A673 (cell line): ENCODE data around the gene CCNY. TPM values are rescaled to one million over a fixed set of nuclear protein-coding genes. Genes with fewer than 3 reads are reported as not detected.

Experiments used
- BruUV-seq: library from RNA; stranded (reverse); fragments of 400-500 nt; replicated peaks from 2 replicates; lab custom pipeline; 2021; lab: Mats Ljungman, UMichigan
- CTCF ChIA-PET: fragments of 300-600 bp; sonication (Branson Sonifier 250); formaldehyde crosslinking; loops from one replicate; lab custom pipeline; 2022; ENCODE audit warnings: antibody characterized with exemption; lab: Charles Lee
- POLR2A ChIA-PET: fragments of 300-600 bp; sonication (Branson Sonifier 250); formaldehyde crosslinking; loops from one replicate; lab custom pipeline; 2022; ENCODE audit warnings: antibody characterized with exemption; ENCODE audit not compliant: low non-redundant PET; lab: Charles Lee
- DNase-seq: peaks from one replicate; pipeline ENCODE4 v3.0.0-alpha.2; 2015; ENCODE audit warnings: low spot score
- H3K27ac ChIP-seq: fragments of 200-600 bp; sonication (generic); 2 replicates; pipeline ENCODE4 v1.5.1; 2016; ENCODE audit warnings: mixed run types, low read depth, mild to moderate bottlenecking, mixed read lengths, antibody characterized with exemption, low read length; ENCODE audit not compliant: poor library complexity, severe bottlenecking
- H3K27me3 ChIP-seq: fragments of 200-600 bp; sonication (generic); replicated peaks from 2 replicates; pipeline ENCODE4 v1.6.1; 2017; ENCODE audit warnings: mixed run types, low read depth, mild to moderate bottlenecking, mixed read lengths, antibody characterized with exemption, low read length; ENCODE audit not compliant: insufficient read depth, poor library complexity
- H3K36me3 ChIP-seq: fragments of 200-600 bp; sonication (generic); 2 replicates; pipeline ENCODE4 v1.6.1; 2016; ENCODE audit warnings: mixed run types, mild to moderate bottlenecking, mixed read lengths, antibody characterized with exemption, low read length; ENCODE audit not compliant: insufficient read depth, poor library complexity, severe bottlenecking
- H3K4me1 ChIP-seq: fragments of 200-600 bp; sonication (generic); 2 replicates; pipeline ENCODE4 v1.6.1; 2017; ENCODE audit warnings: mixed run types, mild to moderate bottlenecking, mixed read lengths, antibody characterized with exemption, low read length; ENCODE audit not compliant: insufficient read depth, poor library complexity, severe bottlenecking
- H3K4me3 ChIP-seq: fragments of 200-600 bp; sonication (generic); 2 replicates; pipeline ENCODE4 v1.5.1; 2016; ENCODE audit warnings: low read depth, mixed run types, mild to moderate bottlenecking, mixed read lengths, low read length; ENCODE audit not compliant: poor library complexity, severe bottlenecking
- H3K9me3 ChIP-seq: fragments of 200-600 bp; sonication (generic); 2 replicates; pipeline ENCODE4 v1.6.1; 2016; ENCODE audit warnings: mixed run types, low read depth, mild to moderate bottlenecking, mixed read lengths, antibody characterized with exemption, low read length; ENCODE audit not compliant: poor library complexity, severe bottlenecking
- EZH2 ChIP-seq: fragments of 200-600 bp; sonication (generic); IDR thresholded peaks from 2 replicates; pipeline ENCODE4 v1.6.1; 2017; ENCODE audit warnings: borderline replicate concordance, low read depth, mild to moderate bottlenecking, mixed read lengths, antibody characterized with exemption, low read length; ENCODE audit not compliant: poor library complexity, severe bottlenecking
- intact Hi-C: fragments of 100-400 bp; cut with micrococcal nuclease; formaldehyde crosslinking; loops from one replicate; pipeline ENCODE4 v1.10.0; 2022; ENCODE audit not compliant: unreplicated experiment
- total RNA-seq: library from RNA; stranded (reverse); gene quantifications from 2 replicates; pipeline ENCODE4 v1.2.3, GENCODE V29; 2021
- TF ChIP-seq, protein P1 (sequence below): fragments of 300-800, 200-600 bp; sonication (generic); conservative IDR thresholded peaks from 2 replicates; pipeline ENCODE4 v1.5.1; 2017; ENCODE audit warnings: low read depth, mild to moderate bottlenecking, antibody characterized with exemption, low read length, moderate library complexity, mixed read lengths

The CCNY gene
- total RNA-seq, 1 experiment from 2014 or later, result 84.8 TPM

DNA sequence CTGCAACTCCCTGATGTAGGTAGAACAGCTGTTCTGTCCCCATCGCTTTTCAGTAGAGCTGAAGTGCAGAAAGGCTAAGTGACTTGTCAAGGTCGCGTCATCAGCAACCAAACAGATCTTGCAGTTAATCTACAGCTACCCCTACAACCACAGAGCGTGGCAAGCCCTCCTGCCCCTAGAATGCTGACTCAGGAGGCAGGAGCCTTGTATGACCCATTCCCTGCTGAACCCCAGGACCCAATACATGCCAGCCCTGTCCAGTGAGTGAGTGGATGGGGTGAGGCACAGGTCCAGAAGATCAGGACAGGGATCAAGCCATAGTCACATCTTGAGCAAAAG lies 242.3 kb downstream of the CCNY start:
- no TSS peak for BruUV-seq
- TF ChIP-seq, protein P1, sequence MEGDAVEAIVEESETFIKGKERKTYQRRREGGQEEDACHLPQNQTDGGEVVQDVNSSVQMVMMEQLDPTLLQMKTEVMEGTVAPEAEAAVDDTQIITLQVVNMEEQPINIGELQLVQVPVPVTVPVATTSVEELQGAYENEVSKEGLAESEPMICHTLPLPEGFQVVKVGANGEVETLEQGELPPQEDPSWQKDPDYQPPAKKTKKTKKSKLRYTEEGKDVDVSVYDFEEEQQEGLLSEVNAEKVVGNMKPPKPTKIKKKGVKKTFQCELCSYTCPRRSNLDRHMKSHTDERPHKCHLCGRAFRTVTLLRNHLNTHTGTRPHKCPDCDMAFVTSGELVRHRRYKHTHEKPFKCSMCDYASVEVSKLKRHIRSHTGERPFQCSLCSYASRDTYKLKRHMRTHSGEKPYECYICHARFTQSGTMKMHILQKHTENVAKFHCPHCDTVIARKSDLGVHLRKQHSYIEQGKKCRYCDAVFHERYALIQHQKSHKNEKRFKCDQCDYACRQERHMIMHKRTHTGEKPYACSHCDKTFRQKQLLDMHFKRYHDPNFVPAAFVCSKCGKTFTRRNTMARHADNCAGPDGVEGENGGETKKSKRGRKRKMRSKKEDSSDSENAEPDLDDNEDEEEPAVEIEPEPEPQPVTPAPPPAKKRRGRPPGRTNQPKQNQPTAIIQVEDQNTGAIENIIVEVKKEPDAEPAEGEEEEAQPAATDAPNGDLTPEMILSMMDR, result no peak
- TF ChIP-seq EZH2, result no peak
- Histone ChIP-seq H3K9me3 (no peaks in the 10 kb centered on the region), H3K27ac (no peak overlapping the region), H3K4me1 (no peaks in the 10 kb centered on the region), H3K4me3 (no peak overlapping the region), H3K36me3 (no peaks in the 10 kb centered on the region), H3K27me3 (no peaks in the 10 kb centered on the region)
- ChIA-PET POLR2A (no interaction called here), CTCF (no interaction called here)
- no peak for DNase-seq
- intact Hi-C loops, result no loop called here

DNA sequence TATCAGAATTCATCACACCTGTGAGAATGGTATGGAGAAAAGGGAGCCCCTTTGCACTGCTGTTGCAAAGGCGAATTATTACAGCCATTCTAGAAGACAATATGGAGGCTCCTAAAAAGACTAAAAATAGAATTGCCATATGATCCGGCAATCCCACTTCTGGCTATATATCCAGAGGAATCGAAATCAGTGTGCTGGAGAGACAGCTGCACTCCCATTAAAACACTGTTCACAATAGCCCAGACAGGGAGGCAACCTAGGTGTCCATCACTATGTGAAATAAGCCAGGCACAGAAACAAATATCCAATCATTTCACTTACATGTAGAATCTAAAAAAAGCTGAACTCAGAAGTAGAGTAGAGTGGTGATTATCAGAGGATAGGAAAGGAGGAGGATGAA lies 242.8 kb downstream of the CCNY start:
- H3K4me1 ChIP-seq, result no peaks in the 10 kb centered on the region
- ChIA-PET CTCF (no interaction called here), POLR2A (no interaction called here)
- H3K9me3 ChIP-seq, result no peaks in the 10 kb centered on the region
- H3K27me3 ChIP-seq, result no peaks in the 10 kb centered on the region
- no peak overlapping the region for H3K27ac ChIP-seq
- BruUV-seq, result no TSS peak
- intact Hi-C loops, result no loop called here
- no peak overlapping the region for H3K4me3 ChIP-seq
- DNase-seq, result no peak
- TF ChIP-seq, protein P1, result no peak
- no peak for TF ChIP-seq EZH2
- H3K36me3 ChIP-seq, result no peaks in the 10 kb centered on the region

DNA sequence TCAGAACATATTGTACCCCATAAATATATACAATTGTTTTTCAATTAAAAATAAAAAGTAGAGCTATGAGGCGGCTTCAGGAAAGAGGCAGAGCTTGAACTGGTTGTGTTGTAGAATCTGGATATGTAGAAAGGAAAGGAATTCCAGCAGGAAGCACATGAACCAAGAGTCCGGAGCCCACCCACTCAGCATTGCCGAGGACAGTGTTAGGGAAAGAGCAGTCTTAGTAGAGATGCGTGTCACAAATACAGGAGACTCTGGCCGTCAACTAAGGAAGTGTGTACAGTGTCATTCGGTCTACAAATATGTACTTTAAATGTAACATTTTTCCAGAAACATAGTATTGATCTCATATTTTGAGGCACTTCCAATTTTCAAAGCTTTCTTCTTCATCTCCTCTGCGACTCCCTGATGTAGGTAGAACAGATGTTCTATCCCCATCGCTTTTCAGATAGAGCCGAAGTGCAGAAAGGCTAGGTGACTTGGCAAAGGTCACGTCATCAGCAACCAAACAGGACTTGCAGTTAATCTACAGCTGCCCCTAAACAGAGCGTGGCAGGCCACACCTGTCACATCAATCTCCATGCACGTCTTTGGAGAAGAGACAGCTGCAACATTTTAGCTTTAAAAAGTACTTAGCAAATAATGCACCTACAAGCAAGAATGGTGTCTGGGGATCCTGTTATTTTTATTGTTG lies 243.6 kb downstream of the CCNY start:
- CTCF ChIA-PET, result no interaction called here

More for the DNA sequence above, 243.6 kb downstream of the CCNY start:
- Histone ChIP-seq H3K4me1 (no peaks in the 10 kb centered on the region), H3K4me3 (no peak overlapping the region), H3K9me3 (no peaks in the 10 kb centered on the region), H3K27ac (no peak overlapping the region), H3K27me3 (no peaks in the 10 kb centered on the region), H3K36me3 (no peaks in the 10 kb centered on the region)
- POLR2A ChIA-PET, result no interaction called here
- intact Hi-C loops, result no loop called here
- TF ChIP-seq, protein P1, result no peak
- no peak for TF ChIP-seq EZH2
- BruUV-seq, result no TSS peak
- DNase-seq, result no peak
